Neuron (in vitro differentiated cells): Measurements from ENCODE around the gene NUBPL.
"Not testable (repeated sequence)": the region's sequence is repeated elsewhere in the genome, so short reads cannot be mapped to it uniquely, and the experiment has no call there.

Source experiments
- H2AFZ ChIP-seq: one replicate; pipeline ENCODE4 v1.6.1; 2013; ENCODE audit warnings: low read depth, mild to moderate bottlenecking, inconsistent platforms, low read length, moderate library complexity
- H3K27me3 ChIP-seq: one replicate; pipeline ENCODE4 v1.6.1; 2013; ENCODE audit warnings: low read length; ENCODE audit not compliant: insufficient read depth
- H3K36me3 ChIP-seq: one replicate; pipeline ENCODE4 v1.6.1; 2013; ENCODE audit warnings: low read length; ENCODE audit not compliant: insufficient read depth
- H3K4me1 ChIP-seq: one replicate; pipeline ENCODE4 v1.6.1; 2013; ENCODE audit warnings: low read length; ENCODE audit not compliant: insufficient read depth
- H3K4me3 ChIP-seq: 2 replicates; pipeline ENCODE4 v1.5.1; 2013; ENCODE audit warnings: mild to moderate bottlenecking, low read length, moderate library complexity
- H3K9me3 ChIP-seq: one replicate; pipeline ENCODE4 v1.6.1; 2013; ENCODE audit warnings: low read length

The NUBPL gene

GRCh38 chr14:31699809-31700208 is 138.6 kb downstream of the NUBPL start:
- Histone ChIP-seq H2AFZ (no peak overlapping the region), H3K27me3 (no peaks in the 10 kb centered on the region), H3K9me3 (peaks cover 3% of the 10 kb centered on the region), H3K36me3 (no peaks in the 10 kb centered on the region), H3K4me1 (peaks cover 3% of the 10 kb centered on the region), H3K4me3 (no peak overlapping the region)

- H3K4me3 ChIP-seq = no peak overlapping the region
- no peaks in the 10 kb centered on the region for H3K27me3 ChIP-seq
- no peak overlapping the region for H2AFZ ChIP-seq
- peaks cover 3% of the 10 kb centered on the region for H3K9me3 ChIP-seq
- H3K36me3 ChIP-seq = no peaks in the 10 kb centered on the region
- no peaks in the 10 kb centered on the region for H3K4me1 ChIP-seq
Measured at GRCh38 chr14:31700282-31701074, 139.3 kb downstream of the NUBPL start.

GRCh38 chr14:31702130-31702529 is 140.9 kb downstream of the NUBPL start:
- no peaks in the 10 kb centered on the region for H3K4me1 ChIP-seq
- H3K27me3 ChIP-seq = no peaks in the 10 kb centered on the region
- no peak overlapping the region for H2AFZ ChIP-seq
- H3K4me3 ChIP-seq = no peak overlapping the region
- no peaks in the 10 kb centered on the region for H3K36me3 ChIP-seq
- peaks cover 5% of the 10 kb centered on the region for H3K9me3 ChIP-seq

GRCh38 chr14:31703056-31703455 is 141.9 kb downstream of the NUBPL start:
- Histone ChIP-seq H3K36me3 (no peaks in the 10 kb centered on the region), H3K4me3 (no peak overlapping the region), H3K27me3 (no peaks in the 10 kb centered on the region), H3K4me1 (no peaks in the 10 kb centered on the region), H2AFZ (no peak overlapping the region), H3K9me3 (peaks cover 5% of the 10 kb centered on the region)

- Histone ChIP-seq H3K4me3 (no peak overlapping the region), H3K27me3 (no peaks in the 10 kb centered on the region), H3K9me3 (peaks cover 5% of the 10 kb centered on the region), H2AFZ (no peak overlapping the region), H3K4me1 (no peaks in the 10 kb centered on the region), H3K36me3 (no peaks in the 10 kb centered on the region)
Measured at GRCh38 chr14:31705731-31706130, 144.5 kb downstream of the NUBPL start.

- H3K27me3 ChIP-seq, H2AFZ ChIP-seq, H3K4me3 ChIP-seq, H3K9me3 ChIP-seq, H3K36me3 ChIP-seq, H3K4me1 ChIP-seq: not testable (repeated sequence)
Measured at GRCh38 chr14:31708661-31709060, 147.5 kb downstream of the NUBPL start.

- H3K27me3 ChIP-seq = no peaks in the 10 kb centered on the region
- H3K9me3 ChIP-seq = no peaks in the 10 kb centered on the region
- no peak overlapping the region for H2AFZ ChIP-seq
- no peak overlapping the region for H3K4me3 ChIP-seq
- peaks cover 3% of the 10 kb centered on the region for H3K4me1 ChIP-seq
- no peaks in the 10 kb centered on the region for H3K36me3 ChIP-seq
Measured at GRCh38 chr14:31712244-31713127, 151.3 kb downstream of the NUBPL start.

- Histone ChIP-seq H3K27me3 (no peaks in the 10 kb centered on the region), H3K9me3 (no peaks in the 10 kb centered on the region), H2AFZ (no peak overlapping the region), H3K36me3 (no peaks in the 10 kb centered on the region), H3K4me1 (peaks cover 8% of the 10 kb centered on the region), H3K4me3 (no peak overlapping the region)
Measured at GRCh38 chr14:31716208-31716607, 155.0 kb downstream of the NUBPL start.

- Histone ChIP-seq H3K4me1 (peaks cover 8% of the 10 kb centered on the region), H3K27me3 (no peaks in the 10 kb centered on the region), H3K9me3 (no peaks in the 10 kb centered on the region), H3K36me3 (no peaks in the 10 kb centered on the region), H2AFZ (no peak overlapping the region), H3K4me3 (no peak overlapping the region)
Measured at GRCh38 chr14:31717294-31718085, 156.3 kb downstream of the NUBPL start.

- Histone ChIP-seq H3K36me3 (no peaks in the 10 kb centered on the region), H2AFZ (no peak overlapping the region)
Measured at GRCh38 chr14:31718585-31718984, 157.4 kb downstream of the NUBPL start.

GRCh38 chr14:31718985-31719384 is 157.8 kb downstream of the NUBPL start:
- Histone ChIP-seq H3K4me1 (peaks cover 8% of the 10 kb centered on the region), H3K4me3 (no peak overlapping the region), H2AFZ (no peak overlapping the region), H3K27me3 (no peaks in the 10 kb centered on the region), H3K9me3 (no peaks in the 10 kb centered on the region), H3K36me3 (no peaks in the 10 kb centered on the region)

More at GRCh38 chr14:31718585-31718984, 157.4 kb downstream of the NUBPL start:
- Histone ChIP-seq H3K9me3 (no peaks in the 10 kb centered on the region), H3K4me1 (peaks cover 8% of the 10 kb centered on the region), H3K4me3 (no peak overlapping the region), H3K27me3 (no peaks in the 10 kb centered on the region)

GRCh38 chr14:31726337-31726736 is 165.1 kb downstream of the NUBPL start:
- Histone ChIP-seq H3K27me3 (no peaks in the 10 kb centered on the region), H3K9me3 (peaks cover 3% of the 10 kb centered on the region), H3K36me3 (no peaks in the 10 kb centered on the region), H2AFZ (no peak overlapping the region), H3K4me3 (no peak overlapping the region), H3K4me1 (no peaks in the 10 kb centered on the region)

GRCh38 chr14:31727797-31728196 is 166.6 kb downstream of the NUBPL start:
- Histone ChIP-seq H3K4me3 (no peak overlapping the region), H3K9me3 (peaks cover 3% of the 10 kb centered on the region), H2AFZ (no peak overlapping the region), H3K4me1 (no peaks in the 10 kb centered on the region), H3K27me3 (no peaks in the 10 kb centered on the region), H3K36me3 (no peaks in the 10 kb centered on the region)
